Astrocyte (in vitro differentiated cells and primary cell): Measurements from ENCODE around the gene SLC25A46. TPM values are rescaled to one million over a fixed set of nuclear protein-coding genes. Genes with fewer than 3 reads are reported as not detected.

Experiments
- DNase-seq: peaks from one replicate; pipeline ENCODE4 v3.0.0-alpha.2; 2010; ENCODE audit warnings: low read depth
- FAIRE-seq: peaks from 2 replicates; lab custom pipeline; 2011; peaks lifted over from hg19 to GRCh38; lab: Jason Lieb, UNC
- H2AFZ ChIP-seq: 2 replicates; pipeline ENCODE4 v1.6.0; 2012; ENCODE audit warnings: low read depth, low read length, inconsistent platforms
- H3K27ac ChIP-seq: 2 replicates; pipeline ENCODE4 v1.5.1; 2011; ENCODE audit warnings: low read depth, low read length, inconsistent platforms
- H3K27me3 ChIP-seq: 2 replicates; pipeline ENCODE4 v1.6.0; 2011; ENCODE audit warnings: low read length, inconsistent platforms; ENCODE audit not compliant: insufficient read depth
- H3K36me3 ChIP-seq: 2 replicates; pipeline ENCODE4 v1.5.1; 2011; ENCODE audit warnings: low read length, inconsistent platforms; ENCODE audit not compliant: insufficient read depth
- H3K4me1 ChIP-seq: 2 replicates; pipeline ENCODE4 v1.5.1; 2011; ENCODE audit warnings: low read length, inconsistent platforms; ENCODE audit not compliant: insufficient read depth
- H3K4me2 ChIP-seq: 2 replicates; pipeline ENCODE4 v1.6.0; 2012; ENCODE audit warnings: low read length, inconsistent platforms
- H3K4me3 ChIP-seq: 2 replicates; pipeline ENCODE4 v1.5.1; 2011; ENCODE audit warnings: low read depth, mild to moderate bottlenecking, low read length, inconsistent platforms; ENCODE audit not compliant: insufficient read depth
- H3K79me2 ChIP-seq: 2 replicates; pipeline ENCODE4 v1.6.0; 2012; ENCODE audit warnings: mild to moderate bottlenecking, low read length, inconsistent platforms; ENCODE audit not compliant: insufficient read depth
- H3K9ac ChIP-seq: 2 replicates; pipeline ENCODE4 v1.6.0; 2012; ENCODE audit warnings: mild to moderate bottlenecking, low read length, inconsistent platforms
- H3K9me3 ChIP-seq: 2 replicates; pipeline ENCODE4 v1.5.1; 2012; ENCODE audit warnings: low read depth, mild to moderate bottlenecking, low read length, inconsistent platforms; ENCODE audit not compliant: insufficient read depth
- H4K20me1 ChIP-seq: 2 replicates; pipeline ENCODE4 v1.6.0; 2012; ENCODE audit warnings: low read length, inconsistent platforms; ENCODE audit not compliant: insufficient read depth
- H3K27ac Mint-ChIP-seq: one replicate; pipeline ENCODE4 v1.8.0; 2021; ENCODE audit warnings: mild to moderate bottlenecking, mixed read lengths; ENCODE audit not compliant: unreplicated experiment
- H3K27me3 Mint-ChIP-seq: one replicate; pipeline ENCODE4 v1.8.0; 2021; ENCODE audit warnings: low read depth, mixed read lengths; ENCODE audit not compliant: unreplicated experiment
- H3K36me3 Mint-ChIP-seq: one replicate; pipeline ENCODE4 v1.8.0; 2021; ENCODE audit warnings: low read depth, mixed read lengths; ENCODE audit not compliant: unreplicated experiment
- H3K4me1 Mint-ChIP-seq: one replicate; pipeline ENCODE4 v1.8.0; 2021; ENCODE audit warnings: low read depth, mixed read lengths; ENCODE audit not compliant: unreplicated experiment
- H3K4me3 Mint-ChIP-seq: one replicate; pipeline ENCODE4 v1.8.0; 2021; ENCODE audit warnings: mild to moderate bottlenecking, moderate library complexity, mixed read lengths; ENCODE audit not compliant: unreplicated experiment
- H3K9me3 Mint-ChIP-seq: one replicate; pipeline ENCODE4 v1.8.0; 2021; ENCODE audit warnings: mild to moderate bottlenecking, mixed read lengths; ENCODE audit not compliant: unreplicated experiment
- CTCF ChIP-seq: IDR thresholded peaks from 2 replicates; pipeline ENCODE4 v1.5.1; 2011; ENCODE audit warnings: low read depth, mild to moderate bottlenecking, inconsistent platforms, low read length, moderate library complexity; ENCODE audit not compliant: insufficient read depth
- EZH2 ChIP-seq: IDR thresholded peaks from 2 replicates; pipeline ENCODE4 v1.6.1; 2012; ENCODE audit warnings: mild to moderate bottlenecking, low read length, inconsistent platforms; ENCODE audit not compliant: insufficient read depth
- total RNA-seq: library from RNA; stranded (reverse); gene quantifications from 2 replicates; pipeline ENCODE4 v1.2.1, GENCODE V29; 2021

The SLC25A46 gene
- total RNA-seq, 1 donor from 2014 or later: 39.2 TPM

- FAIRE-seq (no peak), DNase-seq (no peak)
- Mint-ChIP-seq H3K4me3 (no peak overlapping the region), H3K27ac (no peak overlapping the region), H3K4me1 (no peaks in the 10 kb centered on the region), H3K27me3 (no peaks in the 10 kb centered on the region), H3K36me3 (no peaks in the 10 kb centered on the region), H3K9me3 (peaks cover 2% of the 10 kb centered on the region)
- H3K4me3 ChIP-seq: no peak overlapping the region
- H2AFZ ChIP-seq: no peak overlapping the region
- H3K9me3 ChIP-seq: no peaks in the 10 kb centered on the region
- H3K4me1 ChIP-seq: no peaks in the 10 kb centered on the region
- no peak overlapping the region for H3K27ac ChIP-seq
- TF ChIP-seq CTCF (no peak), EZH2 (no peak)
- H3K4me2 ChIP-seq: no peak overlapping the region
- no peak overlapping the region for H3K9ac ChIP-seq
- H4K20me1 ChIP-seq: no peaks in the 10 kb centered on the region
- no peaks in the 10 kb centered on the region for H3K79me2 ChIP-seq
- no peaks in the 10 kb centered on the region for H3K27me3 ChIP-seq
- no peaks in the 10 kb centered on the region for H3K36me3 ChIP-seq
Measured at GRCh38 chr5:110716247-110717245, 22.3 kb upstream of the SLC25A46 start.

DNA sequence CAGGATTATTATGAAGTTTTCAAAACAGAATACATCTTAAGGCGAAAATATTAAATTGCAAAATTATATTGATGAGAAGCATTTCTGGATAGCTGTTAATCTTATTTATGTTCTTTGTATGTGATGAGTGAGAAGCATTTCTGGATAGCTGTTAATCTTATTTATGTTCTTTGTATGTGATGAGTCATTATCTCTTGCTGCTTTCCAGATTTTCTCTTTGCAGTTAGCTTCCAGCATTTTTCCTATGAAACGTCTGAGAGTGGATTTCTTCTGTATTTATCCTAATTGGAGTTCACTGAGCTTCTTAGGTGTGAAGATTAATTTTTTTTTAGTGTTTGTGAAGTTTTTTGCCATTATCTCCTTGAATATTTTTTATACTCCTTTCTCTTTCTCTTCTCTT, 20.5 kb upstream of the SLC25A46 start:
- H3K27me3 Mint-ChIP-seq: no peaks in the 10 kb centered on the region
- no peaks in the 10 kb centered on the region for H3K79me2 ChIP-seq

More for the DNA sequence above, 20.5 kb upstream of the SLC25A46 start:
- Histone ChIP-seq H3K36me3 (no peaks in the 10 kb centered on the region), H3K9ac (no peak overlapping the region), H2AFZ (no peak overlapping the region), H3K27me3 (no peaks in the 10 kb centered on the region), H3K4me1 (no peaks in the 10 kb centered on the region), H4K20me1 (no peaks in the 10 kb centered on the region), H3K27ac (no peak overlapping the region), H3K4me3 (no peak overlapping the region), H3K4me2 (no peak overlapping the region), H3K9me3 (no peaks in the 10 kb centered on the region)
- TF ChIP-seq CTCF: no peak
- no peak for TF ChIP-seq EZH2
- DNase-seq (no peak), FAIRE-seq (no peak)
- no peaks in the 10 kb centered on the region for H3K36me3 Mint-ChIP-seq
- H3K4me3 Mint-ChIP-seq: no peak overlapping the region
- H3K27ac Mint-ChIP-seq: no peak overlapping the region
- peaks cover 2% of the 10 kb centered on the region for H3K9me3 Mint-ChIP-seq
- H3K4me1 Mint-ChIP-seq: no peaks in the 10 kb centered on the region
